Liver (tissue), 3 donors: ENCODE results near the gene DLL4.

ENCODE experiments used
- CTCF ChIP-seq: fragments of 150-350 bp; IDR thresholded peaks from 2 replicates; pipeline ENCODE4 v1.5.1; 2017; ENCODE audit warnings: improper control_type of control experiment, low read depth, low read length; ENCODE audit not compliant: missing input control
- GABPA ChIP-seq, 2 donors: IDR thresholded peaks in 1 of 2; conservative IDR thresholded peaks in 1 of 2; 2 replicates each; pipeline ENCODE4 v1.6.1; 2016; ENCODE audit warnings: antibody characterized with exemption in 2 of 2, mild to moderate bottlenecking in 1 of 2, moderate library complexity in 1 of 2
- HNF4A ChIP-seq, 2 donors: conservative IDR thresholded peaks; 2 replicates each; pipeline ENCODE4 v1.6.1; 2016; ENCODE audit warnings: antibody characterized with exemption in 2 of 2, mild to moderate bottlenecking in 2 of 2
- JUND ChIP-seq, 2 donors: IDR thresholded peaks; 2 replicates each; pipeline ENCODE4 v1.6.1; 2016; ENCODE audit warnings: antibody characterized with exemption in 2 of 2
- MAX ChIP-seq: IDR thresholded peaks from 2 replicates; pipeline ENCODE4 v1.6.1; 2016; ENCODE audit warnings: antibody characterized with exemption
- NR2F2 ChIP-seq: IDR thresholded peaks from 2 replicates; pipeline ENCODE4 v1.6.1; 2016; ENCODE audit warnings: antibody characterized with exemption
- RAD21 ChIP-seq, 2 donors: IDR thresholded peaks; 2 replicates each; pipeline ENCODE4 v1.6.1; 2016; ENCODE audit warnings: antibody characterized with exemption in 2 of 2, mild to moderate bottlenecking in 2 of 2
- SP1 ChIP-seq: IDR thresholded peaks from 2 replicates; pipeline ENCODE4 v1.6.1; 2018; ENCODE audit warnings: antibody characterized with exemption, mild to moderate bottlenecking
- YY1 ChIP-seq: IDR thresholded peaks from 2 replicates; pipeline ENCODE4 v1.6.1; 2016; ENCODE audit warnings: antibody characterized with exemption, mild to moderate bottlenecking
- TF ChIP-seq, protein P1 (sequence below): IDR thresholded peaks from 2 replicates; pipeline ENCODE4 v1.6.1; 2016; ENCODE audit warnings: antibody characterized with exemption
- TF ChIP-seq, protein P2 (sequence below): IDR thresholded peaks from 2 replicates; pipeline ENCODE4 v1.6.1; 2016; ENCODE audit warnings: antibody characterized with exemption, mild to moderate bottlenecking
- donor health status: healthy.
- donor health status: healthy.

GRCh38 chr15:40974879-40975278 is 45.7 kb downstream of the DLL4 start:
- TF ChIP-seq CTCF: no peak
- TF ChIP-seq, protein P1, sequence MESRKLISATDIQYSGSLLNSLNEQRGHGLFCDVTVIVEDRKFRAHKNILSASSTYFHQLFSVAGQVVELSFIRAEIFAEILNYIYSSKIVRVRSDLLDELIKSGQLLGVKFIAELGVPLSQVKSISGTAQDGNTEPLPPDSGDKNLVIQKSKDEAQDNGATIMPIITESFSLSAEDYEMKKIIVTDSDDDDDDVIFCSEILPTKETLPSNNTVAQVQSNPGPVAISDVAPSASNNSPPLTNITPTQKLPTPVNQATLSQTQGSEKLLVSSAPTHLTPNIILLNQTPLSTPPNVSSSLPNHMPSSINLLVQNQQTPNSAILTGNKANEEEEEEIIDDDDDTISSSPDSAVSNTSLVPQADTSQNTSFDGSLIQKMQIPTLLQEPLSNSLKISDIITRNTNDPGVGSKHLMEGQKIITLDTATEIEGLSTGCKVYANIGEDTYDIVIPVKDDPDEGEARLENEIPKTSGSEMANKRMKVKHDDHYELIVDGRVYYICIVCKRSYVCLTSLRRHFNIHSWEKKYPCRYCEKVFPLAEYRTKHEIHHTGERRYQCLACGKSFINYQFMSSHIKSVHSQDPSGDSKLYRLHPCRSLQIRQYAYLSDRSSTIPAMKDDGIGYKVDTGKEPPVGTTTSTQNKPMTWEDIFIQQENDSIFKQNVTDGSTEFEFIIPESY: no peak
- no peak for TF ChIP-seq SP1
- TF ChIP-seq RAD21 (IDR thresholded peaks at IDR 0.05): peak; percentile 18 to 24
- TF ChIP-seq MAX: no peak
- TF ChIP-seq, protein P2, sequence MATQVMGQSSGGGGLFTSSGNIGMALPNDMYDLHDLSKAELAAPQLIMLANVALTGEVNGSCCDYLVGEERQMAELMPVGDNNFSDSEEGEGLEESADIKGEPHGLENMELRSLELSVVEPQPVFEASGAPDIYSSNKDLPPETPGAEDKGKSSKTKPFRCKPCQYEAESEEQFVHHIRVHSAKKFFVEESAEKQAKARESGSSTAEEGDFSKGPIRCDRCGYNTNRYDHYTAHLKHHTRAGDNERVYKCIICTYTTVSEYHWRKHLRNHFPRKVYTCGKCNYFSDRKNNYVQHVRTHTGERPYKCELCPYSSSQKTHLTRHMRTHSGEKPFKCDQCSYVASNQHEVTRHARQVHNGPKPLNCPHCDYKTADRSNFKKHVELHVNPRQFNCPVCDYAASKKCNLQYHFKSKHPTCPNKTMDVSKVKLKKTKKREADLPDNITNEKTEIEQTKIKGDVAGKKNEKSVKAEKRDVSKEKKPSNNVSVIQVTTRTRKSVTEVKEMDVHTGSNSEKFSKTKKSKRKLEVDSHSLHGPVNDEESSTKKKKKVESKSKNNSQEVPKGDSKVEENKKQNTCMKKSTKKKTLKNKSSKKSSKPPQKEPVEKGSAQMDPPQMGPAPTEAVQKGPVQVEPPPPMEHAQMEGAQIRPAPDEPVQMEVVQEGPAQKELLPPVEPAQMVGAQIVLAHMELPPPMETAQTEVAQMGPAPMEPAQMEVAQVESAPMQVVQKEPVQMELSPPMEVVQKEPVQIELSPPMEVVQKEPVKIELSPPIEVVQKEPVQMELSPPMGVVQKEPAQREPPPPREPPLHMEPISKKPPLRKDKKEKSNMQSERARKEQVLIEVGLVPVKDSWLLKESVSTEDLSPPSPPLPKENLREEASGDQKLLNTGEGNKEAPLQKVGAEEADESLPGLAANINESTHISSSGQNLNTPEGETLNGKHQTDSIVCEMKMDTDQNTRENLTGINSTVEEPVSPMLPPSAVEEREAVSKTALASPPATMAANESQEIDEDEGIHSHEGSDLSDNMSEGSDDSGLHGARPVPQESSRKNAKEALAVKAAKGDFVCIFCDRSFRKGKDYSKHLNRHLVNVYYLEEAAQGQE: no peak
- no peak for TF ChIP-seq NR2F2
- no peak for TF ChIP-seq HNF4A (conservative IDR thresholded peaks at IDR 0.05)
- TF ChIP-seq GABPA (IDR thresholded peaks at IDR 0.05 in 1 of 2, conservative IDR thresholded peaks at IDR 0.05 in 1 of 2): no peak
- no peak for TF ChIP-seq YY1
- TF ChIP-seq JUND (IDR thresholded peaks at IDR 0.05): no peak
